ENCODE results near the gene FLYWCH1.

Gene FLYWCH1

DNA sequence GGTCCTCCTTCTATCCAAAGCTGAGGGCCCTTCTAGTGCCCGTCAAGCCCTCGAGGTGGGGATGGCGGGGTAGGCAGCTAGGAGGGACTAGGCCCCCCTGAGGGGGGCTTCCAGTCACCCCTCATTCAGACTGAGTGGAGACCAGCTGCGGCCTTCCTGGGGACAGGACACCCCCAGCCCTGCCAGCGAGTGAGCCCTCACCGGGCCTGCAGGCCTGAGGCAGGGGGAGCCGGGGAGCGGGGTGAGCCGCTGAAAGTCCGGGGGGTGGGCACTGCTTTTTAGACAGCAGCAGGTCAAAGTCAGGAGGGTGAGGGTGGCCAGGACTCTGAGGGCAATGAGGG, 43.7 kb downstream of the FLYWCH1 start:
- no peak for DNase-seq

- DNase-seq = no peak
Observed at GRCh38 chr16:2955779-2956578, 44.2 kb downstream of the FLYWCH1 start.

DNA sequence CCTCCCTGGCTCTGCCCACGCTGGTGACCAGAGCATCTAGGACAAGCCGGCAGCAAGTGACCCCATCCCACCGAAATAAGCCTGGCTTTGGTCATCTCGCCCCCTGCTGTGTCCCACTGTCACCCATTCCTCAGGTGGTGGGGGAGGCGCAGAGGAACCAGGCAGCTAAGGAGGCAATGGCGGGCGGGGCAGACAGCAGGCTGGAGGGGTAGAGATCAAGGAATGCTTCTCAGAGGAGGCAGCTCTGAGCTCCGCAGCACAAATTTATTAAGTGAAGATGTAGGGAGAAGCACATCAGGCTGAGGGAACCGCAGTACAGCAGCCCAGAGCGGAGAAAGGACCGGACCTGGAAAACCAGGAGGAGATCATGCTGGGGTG, 44.8 kb downstream of the FLYWCH1 start:
- DNase-seq = no peak

DNA sequence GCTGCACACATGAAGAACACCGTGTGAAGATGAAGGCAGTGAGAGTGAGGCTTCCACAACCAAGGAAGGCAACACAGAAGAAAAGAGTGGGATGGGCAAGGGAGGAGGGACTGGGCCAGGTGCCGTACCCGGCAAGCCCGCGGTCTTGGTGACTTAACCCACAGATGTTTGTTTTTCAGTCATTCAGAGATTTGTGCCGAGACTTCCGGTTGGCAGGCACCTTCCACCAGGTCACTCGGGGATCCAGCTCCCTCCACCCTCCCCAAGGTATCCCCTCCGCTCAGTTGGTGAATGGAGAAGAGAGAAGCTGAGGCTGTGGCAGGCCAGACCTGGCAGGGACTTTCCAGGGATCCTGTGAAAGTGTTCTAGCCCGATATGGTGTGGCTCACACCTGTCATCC, 47.5 kb downstream of the FLYWCH1 start:
- DNase-seq = no peak

DNA sequence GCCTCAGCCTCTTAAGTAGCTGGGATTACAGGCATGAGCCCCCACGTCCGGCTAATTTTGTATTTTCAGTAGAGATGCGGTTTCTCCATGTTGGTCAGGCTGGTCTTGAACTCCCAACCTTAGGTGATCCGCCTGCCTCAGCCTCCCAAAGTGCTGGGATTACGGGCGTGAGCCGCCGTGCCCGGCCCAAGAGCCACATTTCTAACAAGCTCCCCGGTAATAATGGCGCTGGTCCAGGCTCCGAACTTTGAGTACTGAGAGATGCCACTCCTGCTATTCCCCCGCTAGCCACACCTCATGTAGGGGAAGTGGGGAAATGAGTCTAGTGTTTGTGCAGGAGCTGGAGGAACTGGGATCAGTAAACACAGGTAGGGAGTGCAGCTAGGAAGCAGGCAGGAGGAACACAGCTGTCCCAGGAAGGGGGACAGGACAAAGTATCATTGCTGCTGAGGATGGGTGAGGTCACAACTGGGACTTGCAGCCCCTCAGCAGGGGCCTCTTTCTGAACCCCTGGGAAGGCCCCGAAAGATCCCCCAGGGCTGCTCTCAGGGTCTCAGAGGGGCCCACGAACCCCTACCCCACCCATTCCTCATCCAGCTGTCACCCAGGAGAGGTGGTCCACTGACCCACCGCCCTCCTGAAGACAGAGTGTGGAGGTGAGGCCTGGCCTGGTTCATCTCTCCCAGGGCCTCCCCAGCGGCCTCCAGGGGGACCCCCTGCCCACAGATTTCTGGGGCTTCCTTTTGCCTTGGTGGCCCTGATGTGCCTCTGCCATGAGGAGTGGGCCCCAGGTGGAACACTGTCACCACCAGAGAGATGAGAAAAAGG, 48.7 kb downstream of the FLYWCH1 start:
- DNase-seq = no peak

DNA sequence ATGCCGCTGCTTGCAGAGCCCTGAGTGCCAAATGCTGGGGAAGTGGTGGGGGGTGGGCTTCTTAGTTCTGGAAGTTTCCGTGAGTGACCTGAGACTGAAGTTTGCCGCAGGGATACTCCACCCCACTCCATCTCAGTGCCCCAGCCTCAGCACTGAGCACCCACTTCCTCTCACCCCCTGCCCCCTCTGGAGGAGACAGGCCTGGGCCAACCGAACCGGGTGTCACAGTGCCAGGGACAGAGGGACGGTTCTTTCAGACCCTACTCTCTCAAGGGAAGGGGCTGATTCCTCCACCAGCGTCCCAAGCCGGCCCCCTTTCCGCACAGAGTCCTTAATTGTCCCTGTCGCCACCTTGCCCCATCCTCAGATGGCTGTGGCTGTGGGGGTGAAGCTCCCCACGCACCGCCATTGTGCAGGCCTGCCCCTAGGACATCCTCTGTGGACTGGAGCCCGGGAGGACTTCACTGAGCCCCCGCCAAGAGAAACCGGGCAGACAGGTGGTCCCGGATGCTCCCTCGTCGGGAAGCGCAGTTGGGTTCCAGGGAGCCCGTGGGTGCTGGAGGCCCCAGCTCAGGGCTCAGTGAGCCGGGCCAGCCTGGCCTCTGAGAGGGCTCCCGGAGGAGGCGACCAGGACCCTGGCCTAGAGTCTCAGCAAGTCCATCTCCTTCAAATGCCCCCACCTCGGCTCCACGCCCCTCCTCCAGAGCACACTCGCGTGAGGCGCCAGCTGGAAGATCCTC, 50.8 kb downstream of the FLYWCH1 start:
- no peak for DNase-seq

GRCh38 chr16:2963074-2963722, 51.5 kb downstream of the FLYWCH1 start:
- DNase-seq = peak; percentile 31 to 55

- peak in 1 of 2 donors; percentile 37 for DNase-seq
Observed at GRCh38 chr16:2963723-2964474, 52.2 kb downstream of the FLYWCH1 start, which contains the start of gene KREMEN2. TSS of gene KREMEN2 (plus strand) at chr16:2964275. CDS start at chr16:2964521, 246 bp downstream.

DNA sequence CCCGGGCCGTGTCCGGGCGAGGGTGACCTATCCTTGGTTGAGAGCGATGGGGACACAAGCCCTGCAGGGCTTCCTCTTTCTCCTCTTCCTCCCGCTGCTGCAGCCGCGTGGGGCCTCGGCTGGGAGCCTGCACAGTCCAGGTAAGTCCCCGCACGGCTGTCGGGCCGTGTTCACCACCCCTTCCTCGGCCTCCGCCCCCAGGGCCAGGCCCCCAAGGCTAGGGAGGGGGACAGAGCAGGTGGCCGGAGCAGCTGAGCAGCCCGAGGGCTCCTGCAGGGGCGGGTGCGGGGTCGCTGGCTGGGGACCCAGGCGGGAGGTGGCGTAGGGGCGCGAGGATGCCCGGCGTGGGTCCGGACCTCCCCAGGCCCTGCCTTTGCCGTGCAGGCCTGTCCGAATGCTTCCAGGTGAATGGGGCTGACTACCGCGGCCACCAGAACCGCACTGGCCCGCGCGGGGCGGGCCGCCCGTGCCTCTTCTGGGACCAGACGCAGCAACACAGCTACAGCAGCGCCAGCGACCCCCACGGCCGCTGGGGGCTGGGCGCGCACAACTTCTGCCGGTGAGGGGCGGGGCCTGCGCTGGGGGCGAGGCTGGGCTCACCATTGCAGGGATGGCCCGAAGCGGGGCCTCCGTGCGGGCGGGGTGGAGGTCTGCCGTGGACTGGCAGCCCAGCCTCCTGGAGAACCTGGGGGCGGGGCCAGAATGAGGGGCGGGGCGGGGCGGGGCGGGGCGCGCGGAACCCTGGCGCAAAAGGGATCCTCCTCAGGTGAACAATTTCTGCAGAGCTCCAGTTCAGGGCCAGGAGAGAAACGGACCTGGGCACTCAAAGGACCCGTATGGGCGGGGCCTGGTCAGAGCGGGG, 53.0 kb downstream of the FLYWCH1 start:
- peak; percentile 65 to 76 for DNase-seq

GRCh38 chr16:2966043-2966807, 54.5 kb downstream of the FLYWCH1 start:
- no peak for DNase-seq

- DNase-seq = no peak
Observed at GRCh38 chr16:2966808-2967191, 55.1 kb downstream of the FLYWCH1 start.

GRCh38 chr16:2967211-2967631, 55.5 kb downstream of the FLYWCH1 start:
- DNase-seq = no peak

GRCh38 chr16:2967721-2968161, 56.0 kb downstream of the FLYWCH1 start:
- no peak for DNase-seq

DNA sequence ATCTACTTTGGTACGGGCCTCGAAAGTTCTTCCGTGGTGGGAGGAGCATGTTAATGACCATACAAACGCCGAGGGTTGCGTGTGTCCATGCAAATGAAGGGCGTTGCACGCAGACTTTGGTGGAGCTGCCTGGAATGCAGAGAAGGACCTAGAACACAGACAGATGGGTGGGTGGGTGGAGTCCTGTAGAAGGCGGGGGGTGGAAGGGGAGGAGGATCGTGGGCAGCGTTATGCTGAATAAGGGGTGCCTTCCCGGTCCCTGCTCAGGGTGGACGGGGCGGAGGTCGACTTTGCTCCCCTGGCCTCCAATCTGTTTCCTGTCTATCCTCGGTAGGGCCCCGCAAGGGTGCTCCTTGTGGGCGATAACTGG, 56.6 kb downstream of the FLYWCH1 start:
- peak in 1 of 2 donors; percentile 35 for DNase-seq

- peak; percentile 81 to 86 for DNase-seq
Observed at GRCh38 chr16:2968738-2969544, 57.2 kb downstream of the FLYWCH1 start, which contains the start of gene PAQR4. TSS of gene PAQR4 (plus strand) at chr16:2969348. CDS start at chr16:2969675, 327 bp downstream.

GRCh38 chr16:2969545-2970521, 58.1 kb downstream of the FLYWCH1 start:
- peak; percentile 55 to 71 for DNase-seq

- no peak for DNase-seq
Observed at GRCh38 chr16:2970563-2970962, 58.8 kb downstream of the FLYWCH1 start.
